NCI-H446 treated with DMSO at 0.1 percent for 48 hours (cell line): Measurements from ENCODE around the gene STK35.
"Not testable (repeated sequence)": the region's sequence is repeated elsewhere in the genome, so short reads cannot be mapped to it uniquely, and the experiment has no call there.

Experiments used
- DNase-seq: peaks from one replicate; lab custom pipeline; 2025; lab: John Stamatoyannopoulos, UW

Gene STK35

GRCh38 chr20:2156666-2157624, 55.3 kb downstream of the STK35 start:
- no peak for DNase-seq

- no peak for DNase-seq
These were observed 60.6 kb downstream of the STK35 start for GRCh38 chr20:2162125-2162822.

GRCh38 chr20:2162823-2163166, 61.2 kb downstream of the STK35 start:
- DNase-seq: no peak

GRCh38 chr20:2163312-2163711, 61.7 kb downstream of the STK35 start:
- DNase-seq: no peak

GRCh38 chr20:2163757-2164156, 62.1 kb downstream of the STK35 start:
- no peak for DNase-seq

GRCh38 chr20:2164421-2164820, 62.8 kb downstream of the STK35 start:
- DNase-seq: no peak

GRCh38 chr20:2164966-2165365, 63.3 kb downstream of the STK35 start:
- DNase-seq: no peak

GRCh38 chr20:2165871-2166270, 64.2 kb downstream of the STK35 start:
- DNase-seq: no peak

GRCh38 chr20:2167112-2167511, 65.5 kb downstream of the STK35 start:
- DNase-seq: no peak

- no peak for DNase-seq
These were observed 67.3 kb downstream of the STK35 start for GRCh38 chr20:2168946-2169345.

- no peak for DNase-seq
These were observed 67.9 kb downstream of the STK35 start for GRCh38 chr20:2169456-2170088.

- DNase-seq: no peak
These were observed 68.8 kb downstream of the STK35 start for GRCh38 chr20:2170404-2170803.

- no peak for DNase-seq
These were observed 69.7 kb downstream of the STK35 start for GRCh38 chr20:2171266-2171790.

GRCh38 chr20:2171840-2172239, 70.2 kb downstream of the STK35 start:
- DNase-seq: not testable (repeated sequence)

GRCh38 chr20:2172305-2173175, 70.9 kb downstream of the STK35 start:
- peak; percentile 10 for DNase-seq

- no peak for DNase-seq
These were observed 71.6 kb downstream of the STK35 start for GRCh38 chr20:2173186-2173585.

- no peak for DNase-seq
These were observed 72.4 kb downstream of the STK35 start for GRCh38 chr20:2174067-2174466.

GRCh38 chr20:2176946-2177345, 75.3 kb downstream of the STK35 start:
- DNase-seq: no peak

GRCh38 chr20:2178318-2179232, 76.9 kb downstream of the STK35 start:
- no peak for DNase-seq

- no peak for DNase-seq
These were observed 77.6 kb downstream of the STK35 start for GRCh38 chr20:2179233-2179580.

GRCh38 chr20:2179949-2180348, 78.3 kb downstream of the STK35 start:
- DNase-seq: no peak
